ENCODE data around the gene RPUSD1. TPM values are rescaled to one million over a fixed set of nuclear protein-coding genes. Genes with fewer than 3 reads are reported as not detected.

RPUSD1 gene
- polyA plus RNA-seq, 1 donor (not counting 4 experiments of a cell fraction or from before 2014, with no cell fraction given), result 11.9 TPM

GRCh38 chr16:780296-780695, 7.9 kb downstream of the RPUSD1 start:
- no peaks in the 10 kb centered on the region for H3K9me3 ChIP-seq (ENCODE audit: control insufficient read depth, low read depth, low read length)
- no peak overlapping the region for H3K4me2 ChIP-seq (ENCODE audit: control insufficient read depth, extremely low read depth, insufficient read depth, low read depth, low read length)
- FAIRE-seq, result no peak
- no peaks in the 10 kb centered on the region for H3K9me1 ChIP-seq (ENCODE audit: control insufficient read depth, extremely low read depth, insufficient read depth, low read length)
- no peak overlapping the region for H3K9ac ChIP-seq (ENCODE audit: control insufficient read depth, extremely low read depth, insufficient read depth, low read length)
- peaks cover 0 to under 1% of the 10 kb centered on the region in 2 experiments for H3K36me3 ChIP-seq (ENCODE audit: control insufficient read depth in 2 of 2, extremely low read depth in 1 of 2, insufficient read depth in 2 of 2, low read length in 2 of 2)
- TF ChIP-seq EZH2 (IDR thresholded peaks at IDR 0.05; ENCODE audit: low read length) (no peak), CTCF (optimal IDR thresholded peaks at IDR 0.05 in 1 of 3, IDR thresholded peaks at IDR 0.05 in 1 of 3, conservative IDR thresholded peaks at IDR 0.05 in 1 of 3; ENCODE audit: extremely low read depth in 1 of 3, insufficient read depth in 2 of 3, low read length in 3 of 3) (no peak)
- peaks cover 15% of the 10 kb centered on the region for H3K27me3 ChIP-seq (ENCODE audit: control insufficient read depth, extremely low read depth, insufficient read depth, low read length)
- H3K79me2 ChIP-seq (ENCODE audit: control insufficient read depth, insufficient read depth, low read length), result no peaks in the 10 kb centered on the region
- DNase-seq (ENCODE audit: low read depth, low spot score), result no peak
- peaks cover 5% of the 10 kb centered on the region for H4K20me1 ChIP-seq (ENCODE audit: control insufficient read depth, extremely low read depth, insufficient read depth, low read length)
- H3K4me3 ChIP-seq (ENCODE audit: control insufficient read depth in 2 of 3, extremely low read depth in 1 of 3, insufficient read depth in 2 of 3, low read depth in 1 of 3, low read length in 3 of 3), result no peak overlapping the region
- H3K4me1 ChIP-seq (ENCODE audit: control insufficient read depth, extremely low read depth, insufficient read depth, low read length), result peaks cover 23% of the 10 kb centered on the region
- no peak overlapping the region for H2AFZ ChIP-seq (ENCODE audit: control insufficient read depth, low read length)
- H3K27ac ChIP-seq (ENCODE audit: control insufficient read depth, insufficient read depth, low read length), result no peak overlapping the region
- dilution Hi-C loops (cut with MboI; ENCODE audit: extremely low pct_ligation_motif_present, low sequenced_read_pairs), result no loop called here

- H3K27ac ChIP-seq (ENCODE audit: control insufficient read depth, insufficient read depth, low read length), result no peak overlapping the region
- H4K20me1 ChIP-seq (ENCODE audit: control insufficient read depth, extremely low read depth, insufficient read depth, low read length), result peaks cover 2% of the 10 kb centered on the region
- dilution Hi-C loops (cut with MboI; ENCODE audit: extremely low pct_ligation_motif_present, low sequenced_read_pairs), result no loop called here
- TF ChIP-seq EZH2 (IDR thresholded peaks at IDR 0.05; ENCODE audit: low read length), result no peak
- TF ChIP-seq CTCF (optimal IDR thresholded peaks at IDR 0.05 in 1 of 3, IDR thresholded peaks at IDR 0.05 in 1 of 3, conservative IDR thresholded peaks at IDR 0.05 in 1 of 3; ENCODE audit: extremely low read depth in 1 of 3, insufficient read depth in 2 of 3, low read length in 3 of 3), result no peak
- H3K9me3 ChIP-seq (ENCODE audit: control insufficient read depth, low read depth, low read length), result no peaks in the 10 kb centered on the region
- no peak overlapping the region for H3K4me2 ChIP-seq (ENCODE audit: control insufficient read depth, extremely low read depth, insufficient read depth, low read depth, low read length)
- H3K27me3 ChIP-seq (ENCODE audit: control insufficient read depth, extremely low read depth, insufficient read depth, low read length), result peaks cover 15% of the 10 kb centered on the region
- no peaks in the 10 kb centered on the region for H3K9me1 ChIP-seq (ENCODE audit: control insufficient read depth, extremely low read depth, insufficient read depth, low read length)
- no peaks in the 10 kb centered on the region for H3K79me2 ChIP-seq (ENCODE audit: control insufficient read depth, insufficient read depth, low read length)
- DNase-seq (ENCODE audit: low read depth, low spot score) (no peak), FAIRE-seq (no peak)
- no peak overlapping the region for H2AFZ ChIP-seq (ENCODE audit: control insufficient read depth, low read length)
- no peak overlapping the region for H3K4me3 ChIP-seq (ENCODE audit: control insufficient read depth in 2 of 3, extremely low read depth in 1 of 3, insufficient read depth in 2 of 3, low read depth in 1 of 3, low read length in 3 of 3)
- H3K9ac ChIP-seq (ENCODE audit: control insufficient read depth, extremely low read depth, insufficient read depth, low read length), result no peak overlapping the region
- H3K36me3 ChIP-seq (ENCODE audit: control insufficient read depth in 2 of 2, extremely low read depth in 1 of 2, insufficient read depth in 2 of 2, low read length in 2 of 2), result no peaks in the 10 kb centered on the region
- H3K4me1 ChIP-seq (ENCODE audit: control insufficient read depth, extremely low read depth, insufficient read depth, low read length), result peaks cover 23% of the 10 kb centered on the region
These were observed 8.6 kb downstream of the RPUSD1 start for GRCh38 chr16:779561-779960.

All from keratinocyte (primary cell).